ENCODE measurements around the gene ANKAR. TPM values are rescaled to one million over a fixed set of nuclear protein-coding genes. Genes with fewer than 3 reads are reported as not detected.
"Not testable (repeated sequence)": the region's sequence is repeated elsewhere in the genome, so short reads cannot be mapped to it uniquely, and the experiment has no call there.

ANKAR gene
- total RNA-seq, 1 donor from 2014 or later = 2.0 TPM

DNA sequence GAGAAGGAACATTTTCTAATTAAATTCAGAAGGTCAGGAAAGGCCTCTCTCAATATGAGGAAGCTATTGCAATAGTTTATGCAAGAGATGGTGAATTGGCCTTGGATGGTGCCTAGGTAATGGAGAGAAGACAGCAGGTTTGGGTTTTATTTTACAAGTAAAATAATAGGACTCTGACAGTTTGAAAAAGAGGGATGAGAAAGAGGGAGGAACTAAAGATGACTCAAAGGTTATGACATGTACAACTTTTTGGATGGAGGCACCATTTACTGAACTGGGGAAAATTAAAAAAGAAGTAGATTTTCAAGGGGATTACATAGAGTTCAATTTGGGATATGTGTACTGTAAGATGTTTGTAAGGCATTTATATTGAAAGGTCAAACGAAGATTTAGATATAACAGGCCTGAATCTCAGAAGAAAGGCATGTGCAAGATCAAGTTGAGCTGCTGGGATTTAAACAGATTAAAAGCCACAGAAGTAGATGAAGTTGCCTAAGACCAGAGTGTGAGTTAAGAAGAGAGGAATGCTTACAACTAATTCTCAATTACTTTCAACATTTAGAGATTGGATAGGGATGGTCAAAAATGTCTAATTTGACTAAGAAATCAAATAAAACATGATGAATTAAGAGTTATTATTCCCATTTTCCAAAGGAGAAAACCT lies 25.5 kb upstream of the ANKAR start:
- no peak for DNase-seq (ENCODE audit: low read depth)
- no peak overlapping the region for H3K4me3 ChIP-seq (ENCODE audit: low read depth, low read length)
- TF ChIP-seq CTCF (conservative IDR thresholded peaks at IDR 0.05; ENCODE audit: low read depth, low read length) = no peak

DNA sequence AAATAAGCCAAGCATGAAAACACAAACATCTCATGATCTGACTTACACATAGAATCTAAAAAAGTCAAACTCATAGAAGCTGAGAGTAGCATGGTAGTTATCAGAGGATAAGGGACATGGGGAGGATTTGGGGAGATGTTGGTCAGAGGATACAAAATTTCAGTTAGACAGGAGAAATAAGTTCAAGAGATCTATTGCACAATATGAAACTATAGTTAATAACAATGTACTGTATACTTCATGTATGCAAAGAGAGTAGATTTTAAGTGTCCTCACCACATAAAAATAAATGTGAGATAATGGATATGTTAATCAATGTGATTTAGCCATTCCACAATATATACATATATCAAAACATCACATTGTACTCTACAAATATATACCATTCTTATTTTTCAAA lies 23.2 kb upstream of the ANKAR start:
- TF ChIP-seq CTCF (conservative IDR thresholded peaks at IDR 0.05; ENCODE audit: low read depth, low read length) = no peak
- H3K4me3 ChIP-seq (ENCODE audit: low read depth, low read length) = no peak overlapping the region
- DNase-seq (ENCODE audit: low read depth) = no peak

GRCh38 chr2:189653464-189653863 lies 21.0 kb upstream of the ANKAR start:
- DNase-seq (ENCODE audit: low read depth); H3K4me3 ChIP-seq (ENCODE audit: low read depth, low read length): not testable (repeated sequence)

DNA sequence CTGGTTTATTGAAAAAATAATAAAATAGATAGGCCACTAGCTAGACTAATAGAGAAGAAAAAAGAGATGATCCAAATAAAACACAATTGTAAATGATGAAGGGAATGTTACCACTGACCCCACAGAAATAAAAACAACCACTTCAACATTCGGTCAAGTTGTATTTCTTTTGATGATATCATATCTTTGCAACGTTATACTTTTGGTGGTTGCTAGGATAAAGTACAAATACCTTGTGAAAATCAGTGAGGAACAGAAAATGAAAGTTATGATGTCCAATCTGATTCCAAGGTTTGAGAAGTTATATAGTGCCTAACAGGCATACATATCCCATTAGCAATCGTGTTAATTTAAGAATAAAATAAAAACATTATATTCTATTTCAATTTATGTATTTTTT lies 19.8 kb upstream of the ANKAR start:
- H3K4me3 ChIP-seq (ENCODE audit: low read depth, low read length) = no peak overlapping the region
- no peak for TF ChIP-seq CTCF (conservative IDR thresholded peaks at IDR 0.05; ENCODE audit: low read depth, low read length)
- DNase-seq (ENCODE audit: low read depth) = no peak

- no peak for DNase-seq (ENCODE audit: low read depth)
- no peak for TF ChIP-seq CTCF (conservative IDR thresholded peaks at IDR 0.05; ENCODE audit: low read depth, low read length)
- no peak overlapping the region for H3K4me3 ChIP-seq (ENCODE audit: low read depth, low read length)
Measured at GRCh38 chr2:189657867-189658266, 16.6 kb upstream of the ANKAR start.

DNA sequence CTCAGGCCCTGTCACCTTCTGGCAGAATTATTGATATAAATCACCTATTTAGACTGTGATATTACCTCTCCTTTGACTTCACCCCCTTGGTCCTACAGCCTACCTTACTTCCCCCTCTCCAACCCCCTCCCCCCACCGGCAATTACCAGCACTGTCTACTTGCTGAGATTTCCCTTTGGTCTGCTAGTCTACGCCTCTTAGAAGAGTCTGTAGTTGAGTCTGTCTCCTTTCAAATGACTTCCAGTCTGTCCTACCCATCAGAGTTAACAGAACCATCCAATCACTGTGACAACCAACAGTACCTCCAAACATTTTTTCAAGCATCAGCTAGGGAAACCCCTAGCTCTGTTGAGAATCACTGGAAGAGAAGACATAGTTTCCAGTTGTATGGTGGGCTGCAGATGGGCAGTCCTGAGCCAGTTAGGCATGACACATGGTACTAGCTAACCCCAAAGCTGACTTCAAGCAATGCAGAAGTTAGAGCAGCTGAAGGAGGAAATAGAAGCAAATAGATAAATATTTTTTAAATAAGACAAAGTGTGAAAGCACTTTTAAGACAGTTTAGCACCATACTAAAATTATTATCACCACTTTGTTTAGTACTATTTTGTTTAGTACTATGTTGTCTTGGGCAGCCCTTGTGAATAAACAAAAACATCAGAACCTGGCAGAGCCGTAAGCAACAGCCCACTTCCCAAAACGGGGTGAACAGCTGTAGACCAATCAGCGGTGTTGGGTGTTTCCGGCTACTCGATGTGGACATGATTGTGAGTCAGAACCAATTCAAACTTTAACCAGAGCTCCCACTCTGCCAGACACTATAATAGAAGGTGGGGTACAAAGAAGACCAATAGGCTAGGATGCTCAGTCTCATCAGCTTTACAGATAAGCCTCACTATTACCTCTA lies 15.9 kb upstream of the ANKAR start:
- DNase-seq (ENCODE audit: low read depth) = no peak
- no peak for TF ChIP-seq CTCF (conservative IDR thresholded peaks at IDR 0.05; ENCODE audit: low read depth, low read length)
- no peak overlapping the region for H3K4me3 ChIP-seq (ENCODE audit: low read depth, low read length)

- no peak overlapping the region for H3K4me3 ChIP-seq (ENCODE audit: low read depth, low read length)
- no peak for DNase-seq (ENCODE audit: low read depth)
- no peak for TF ChIP-seq CTCF (conservative IDR thresholded peaks at IDR 0.05; ENCODE audit: low read depth, low read length)
Measured at GRCh38 chr2:189659734-189660133, 14.7 kb upstream of the ANKAR start.

Data from epithelial cell of proximal tubule (primary cell).